Activated T-cell treated with anti-CD3 and anti-CD28 coated beads for 1 hour (primary cell): ENCODE data around the gene HNRNPF.
"Not testable (repeated sequence)": the region's sequence is repeated elsewhere in the genome, so short reads cannot be mapped to it uniquely, and the experiment has no call there.

ENCODE experiments used
- DNase-seq: peaks from one replicate; pipeline ENCODE4 v3.0.0-alpha.2; 2020; ENCODE audit warnings: low read depth

HNRNPF gene

DNA sequence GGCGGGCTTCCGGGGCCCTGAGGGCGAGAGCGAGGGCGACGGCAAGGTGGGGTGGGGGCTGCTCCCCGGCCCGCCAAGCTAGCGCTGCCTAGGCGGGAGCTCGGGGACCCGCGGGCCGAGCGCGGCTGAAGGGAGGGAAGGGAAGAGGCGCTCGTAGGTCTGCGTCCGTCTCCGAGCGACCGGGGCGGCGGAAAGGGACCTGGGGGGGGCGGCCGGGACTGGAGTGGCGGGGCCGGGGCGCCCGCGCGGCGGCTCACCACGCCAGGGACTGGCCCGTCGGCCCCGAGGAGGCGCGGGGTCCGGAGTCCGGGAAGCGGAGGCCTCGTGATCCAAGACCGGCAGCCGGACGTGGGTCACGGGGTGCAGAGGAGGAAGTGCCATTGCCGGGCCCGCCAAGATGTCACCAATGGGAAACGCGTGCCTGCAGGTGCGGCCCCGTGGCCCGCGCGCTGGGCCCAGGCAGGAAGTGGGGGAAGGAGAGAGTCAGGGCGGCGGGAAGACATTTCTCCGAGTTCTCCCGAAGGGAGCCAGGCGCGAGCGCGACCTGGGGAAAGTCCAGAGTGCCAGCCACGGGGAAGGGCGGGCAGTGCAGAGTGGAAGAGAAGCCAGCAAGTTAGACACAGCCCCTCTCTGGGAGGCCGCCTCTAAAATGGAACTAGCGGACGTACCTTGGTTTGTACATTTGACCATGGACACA is 11.9 kb downstream of the HNRNPF start:
- peak; percentile 54 for DNase-seq

DNA sequence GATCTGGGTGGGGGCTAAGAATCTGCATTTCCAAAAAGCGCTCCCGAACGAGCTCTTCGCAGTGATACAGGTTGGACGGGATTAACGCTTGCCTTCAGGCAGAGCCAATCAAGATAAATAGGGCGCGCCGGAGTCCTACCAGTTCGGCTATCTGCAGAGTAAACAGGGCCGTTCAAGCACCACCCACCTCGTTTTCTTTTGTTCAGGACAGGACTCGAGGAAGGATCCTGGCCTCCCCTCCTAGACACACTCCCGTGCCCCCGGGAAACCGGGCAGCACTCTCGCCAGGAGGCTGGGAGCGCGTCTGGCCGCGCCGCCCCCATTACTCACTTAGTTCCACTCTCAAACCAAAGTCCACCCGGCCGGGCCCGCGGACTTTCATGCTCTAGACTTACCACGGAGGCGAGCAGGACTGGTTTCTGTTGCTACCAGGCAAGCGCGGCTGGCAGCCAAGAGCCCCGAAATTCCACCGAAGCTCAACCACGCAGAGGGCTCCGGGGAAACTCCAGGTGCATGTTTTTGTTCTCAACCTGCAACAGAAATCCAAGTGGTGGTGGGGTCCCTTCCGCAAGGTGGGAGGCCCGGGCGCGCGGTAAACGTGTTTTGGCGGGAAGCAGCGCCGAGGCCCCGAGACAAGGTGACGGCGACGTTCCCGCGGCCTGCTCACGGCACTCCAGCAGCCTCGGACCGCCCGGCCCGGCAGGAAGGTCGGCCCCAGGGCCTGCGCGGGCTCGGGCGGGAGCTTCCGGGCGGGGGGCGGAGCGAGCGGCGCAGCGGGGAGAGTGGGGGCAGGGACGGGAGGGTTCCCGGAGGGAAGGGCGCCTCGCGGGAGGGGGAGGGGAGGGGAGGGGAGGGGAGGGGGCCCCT is 12.7 kb downstream of the HNRNPF start:
- peak; percentile 51 for DNase-seq

- DNase-seq, result peak; percentile 14
These were observed 13.4 kb downstream of the HNRNPF start for GRCh38 chr10:43395571-43396060.

GRCh38 chr10:43394868-43395267 is 14.1 kb downstream of the HNRNPF start:
- DNase-seq, result no peak

- DNase-seq, result no peak
These were observed 15.2 kb downstream of the HNRNPF start for GRCh38 chr10:43393606-43394360.

DNA sequence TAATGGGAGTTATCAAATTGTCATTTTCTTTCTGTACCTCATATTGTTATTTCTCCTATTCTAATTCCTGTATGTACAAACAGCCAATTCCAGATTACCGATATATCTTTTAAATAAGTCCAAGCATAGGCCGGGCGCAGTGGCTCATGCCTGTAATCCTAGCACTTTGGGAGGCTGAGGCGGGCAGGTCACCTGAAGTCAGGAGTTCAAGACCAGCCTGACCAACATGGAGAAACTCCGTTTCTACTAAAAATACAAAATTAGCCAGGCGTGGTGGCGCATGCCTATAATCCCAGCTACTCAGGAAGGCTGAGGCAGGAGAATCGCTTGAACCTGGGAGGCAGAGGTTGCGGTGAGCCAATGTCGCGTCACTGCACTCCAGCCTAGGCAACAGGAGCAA is 15.8 kb downstream of the HNRNPF start:
- not testable (repeated sequence) for DNase-seq

DNA sequence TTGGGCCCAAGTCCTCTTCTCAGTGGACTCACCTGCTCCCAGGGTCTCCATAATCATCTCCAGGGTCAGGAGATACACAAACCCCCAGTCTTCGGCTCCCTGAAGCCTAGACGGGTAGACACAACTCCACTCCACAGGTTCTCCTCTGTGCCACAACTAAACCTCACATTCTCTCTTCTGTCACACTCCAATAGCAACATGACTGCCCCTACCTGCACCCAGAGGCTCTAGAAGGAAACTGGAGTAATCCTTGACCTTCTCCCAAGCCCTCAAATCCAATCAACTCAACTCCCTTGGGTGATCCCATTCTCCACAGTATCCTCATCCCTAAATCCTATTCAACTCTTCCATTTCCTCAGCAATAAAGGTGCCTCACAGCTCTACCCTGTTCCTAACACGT is 16.2 kb downstream of the HNRNPF start:
- no peak for DNase-seq

DNA sequence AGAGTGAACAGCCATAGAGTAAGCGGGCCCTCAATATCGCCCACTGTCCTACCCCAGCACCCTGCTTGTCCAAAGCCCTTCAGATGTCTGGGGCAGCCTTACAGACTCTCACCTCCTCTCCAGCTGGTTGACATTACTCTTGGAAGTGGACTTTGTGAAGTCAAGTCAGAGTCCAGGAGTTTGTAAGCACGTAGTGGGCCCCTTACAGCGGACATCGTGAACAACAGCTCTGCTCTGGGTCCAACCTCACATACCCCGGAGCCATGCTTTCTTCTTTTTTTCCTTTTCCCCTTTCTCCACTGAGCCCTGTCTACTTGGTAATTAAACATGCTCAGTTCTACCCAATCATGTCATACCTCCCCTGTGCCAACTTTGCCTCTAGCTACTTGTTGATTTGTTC is 17.5 kb downstream of the HNRNPF start:
- no peak for DNase-seq

GRCh38 chr10:43390759-43391158 is 18.2 kb downstream of the HNRNPF start:
- no peak for DNase-seq

- no peak for DNase-seq
These were observed 18.7 kb downstream of the HNRNPF start for GRCh38 chr10:43390333-43390732.

DNA sequence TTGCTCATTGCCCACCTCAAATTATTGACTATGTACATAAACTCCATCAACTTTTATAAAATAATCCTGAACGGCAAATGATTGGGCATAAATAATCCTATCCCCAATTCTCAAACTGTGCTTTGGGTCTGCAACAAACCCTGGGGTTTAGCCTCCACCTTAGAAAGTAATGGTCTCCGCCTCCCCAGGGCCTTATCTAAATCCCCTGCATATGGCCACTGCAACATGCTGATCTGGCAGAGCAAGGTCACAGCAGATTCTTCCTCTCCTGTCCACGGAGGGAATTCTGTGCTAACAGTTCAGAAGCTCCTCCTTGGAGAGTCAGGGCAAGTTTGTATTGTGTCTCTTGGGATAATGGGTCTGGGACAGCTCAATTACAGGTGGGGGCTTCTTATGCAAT is 19.1 kb downstream of the HNRNPF start:
- DNase-seq, result no peak

GRCh38 chr10:43387678-43388032 is 21.3 kb downstream of the HNRNPF start:
- DNase-seq, result no peak

DNA sequence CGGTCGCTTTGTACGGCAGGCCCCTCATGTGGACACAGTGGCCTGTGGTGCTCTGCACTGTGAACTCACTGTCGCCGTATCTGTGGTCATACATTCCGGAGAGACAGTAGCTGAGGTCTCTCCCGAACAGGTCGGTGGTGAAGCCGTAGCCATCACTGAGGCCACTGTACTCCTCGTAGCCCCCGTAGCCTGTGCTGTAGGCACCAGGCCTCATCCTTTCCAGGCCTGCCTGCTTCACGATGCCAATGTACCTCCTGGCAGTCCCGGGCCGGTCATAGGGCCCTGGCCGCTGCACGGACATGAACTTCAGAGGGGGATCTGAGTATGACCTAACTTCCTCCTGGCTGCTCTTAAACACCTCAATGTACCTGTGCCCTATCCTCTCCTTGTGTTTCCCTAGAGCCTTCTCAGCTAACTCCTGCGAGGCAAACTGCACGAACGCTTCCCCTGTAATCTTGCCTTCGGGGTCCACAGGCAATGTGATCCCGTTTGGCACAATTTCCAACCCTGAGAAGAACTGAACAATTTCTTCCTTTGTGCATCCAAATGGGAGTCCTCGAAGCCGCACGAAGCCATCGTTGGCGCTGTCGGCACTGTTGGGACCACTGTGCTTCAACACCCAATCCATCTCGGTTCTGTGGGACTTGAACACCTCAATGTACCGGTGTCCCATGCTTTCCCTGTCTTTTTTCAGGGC is 21.9 kb downstream of the HNRNPF start:
- no peak for DNase-seq

GRCh38 chr10:43386549-43386948 is 22.4 kb downstream of the HNRNPF start:
- no peak for DNase-seq

GRCh38 chr10:43385412-43386004 is 23.5 kb downstream of the HNRNPF start:
- DNase-seq, result no peak

DNA sequence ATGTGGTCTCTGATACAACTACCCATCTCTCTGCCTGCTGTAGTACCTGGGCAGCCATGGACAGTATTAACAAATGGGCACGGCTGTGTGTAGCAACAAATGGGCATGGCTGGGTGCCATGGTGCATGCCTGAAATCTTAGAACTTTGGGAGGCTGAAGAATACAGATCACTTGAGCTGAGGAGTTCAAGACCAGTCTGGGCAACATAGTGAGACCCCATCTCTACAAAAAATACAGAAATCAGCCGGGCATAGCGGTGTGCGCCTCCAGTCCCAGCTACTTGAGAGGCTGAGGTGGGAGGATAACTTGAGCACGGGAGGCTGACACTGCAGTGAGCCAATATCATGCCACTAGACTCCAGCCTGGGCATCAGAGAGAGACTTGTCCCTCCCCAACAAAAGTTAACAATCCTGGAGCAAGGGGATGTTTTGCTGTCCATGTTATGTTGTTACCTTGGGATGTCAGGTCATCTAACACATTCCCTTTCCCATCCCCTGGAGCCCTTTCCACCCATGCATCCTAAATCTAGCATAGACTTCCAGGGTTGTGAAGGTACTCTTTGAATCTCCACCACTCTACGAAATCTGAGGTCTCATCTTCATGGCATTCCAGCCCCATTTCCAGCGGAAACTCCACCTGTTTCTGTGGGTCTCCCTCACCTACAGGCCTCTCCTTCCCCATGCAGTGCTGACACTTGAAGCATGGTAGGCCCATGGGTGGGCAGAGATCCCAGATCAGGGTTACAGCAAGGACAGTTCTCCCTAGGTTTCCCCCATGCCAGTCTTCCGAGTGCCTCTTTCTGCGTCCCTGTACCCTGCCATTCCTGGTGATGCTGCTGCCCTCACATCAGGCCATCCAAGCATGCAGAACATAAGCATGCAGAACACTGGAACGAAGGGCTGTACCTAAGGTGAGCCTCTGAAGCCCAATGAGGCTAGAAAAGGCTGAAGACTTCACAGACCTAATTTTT is 24.4 kb downstream of the HNRNPF start:
- no peak for DNase-seq

GRCh38 chr10:43383204-43383971 is 25.6 kb downstream of the HNRNPF start:
- no peak for DNase-seq

DNA sequence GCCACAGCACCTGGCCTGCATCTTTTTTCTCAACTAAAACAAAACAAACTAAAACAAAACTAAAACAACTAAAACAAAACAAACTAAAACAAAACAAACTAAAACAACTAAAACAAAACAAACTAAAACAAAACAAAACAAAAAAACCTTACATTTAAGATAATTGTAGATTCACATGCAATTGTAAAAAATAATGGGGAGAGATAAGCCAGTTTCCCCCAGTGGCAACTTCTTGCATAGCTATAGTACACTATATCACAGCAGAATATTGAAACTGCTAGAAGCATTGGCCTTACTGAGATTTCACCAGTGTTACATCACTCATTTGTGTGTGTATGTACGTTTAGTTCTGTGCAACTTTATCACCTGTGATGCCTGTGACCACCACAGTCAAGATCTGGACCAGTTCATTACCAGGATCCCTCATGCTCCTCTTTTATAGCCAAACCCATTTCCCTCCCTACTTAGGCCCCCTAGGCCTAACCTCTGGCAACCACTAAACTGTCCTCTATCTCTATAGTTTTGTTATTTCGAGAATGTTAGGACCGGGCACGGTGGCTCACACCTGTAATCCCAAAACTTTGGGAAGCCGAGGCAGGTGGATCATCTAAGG is 28.3 kb downstream of the HNRNPF start:
- no peak for DNase-seq

DNA sequence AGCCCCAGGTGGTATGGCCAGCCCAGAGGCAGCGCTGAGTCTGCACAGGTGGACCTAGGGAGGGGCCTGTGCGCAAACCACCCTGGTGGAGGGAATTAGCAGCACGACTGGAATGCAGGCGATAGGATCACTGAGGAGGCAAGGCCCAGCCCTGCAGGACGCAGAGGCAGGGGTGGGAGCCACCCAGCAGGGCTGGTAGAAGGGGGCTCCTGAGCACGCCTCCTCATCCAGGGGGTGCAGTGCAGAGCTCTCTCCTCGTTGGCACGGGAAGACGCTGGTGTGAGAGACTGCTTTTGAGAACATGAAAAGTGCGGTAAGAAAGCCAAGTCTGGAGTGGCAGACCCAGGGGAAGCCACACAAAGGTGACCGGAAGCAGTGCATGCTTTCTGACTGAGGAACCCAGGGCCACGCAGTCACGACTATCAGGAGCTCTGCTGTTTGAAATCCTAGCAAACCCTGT is 31.5 kb downstream of the HNRNPF start:
- DNase-seq, result no peak
